ENCODE measurements around the gene UBE2E1.

UBE2E1 gene

DNA sequence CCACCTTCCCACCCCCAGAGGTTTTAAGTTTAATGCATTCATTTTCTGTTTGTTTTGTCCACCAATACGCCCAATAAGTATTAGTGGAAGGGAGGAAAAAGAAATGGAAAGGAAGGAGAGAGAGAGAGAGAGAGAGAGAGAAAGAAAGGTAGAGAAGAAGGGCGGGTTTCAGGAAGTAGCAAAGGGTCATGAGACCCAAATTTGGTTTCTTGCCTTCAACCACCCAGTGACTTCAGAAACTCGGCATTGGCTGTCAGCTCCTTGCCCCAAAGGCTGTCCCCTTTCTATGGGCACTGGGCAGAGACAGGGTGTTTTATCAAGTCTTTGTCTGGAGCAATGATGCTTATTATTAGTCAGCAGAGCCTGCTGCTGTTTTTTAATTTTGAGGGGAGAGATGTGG is 125.8 kb downstream of the UBE2E1 start:
- ChIA-PET POLR2A (interaction anchor here (6.3 kb wide), 1 partner anchor 14 kb away, joined by 34 read pairs; the partner anchor contains the start of genes NKIRAS1 and RPL15), CTCF (no interaction called here)
- DNase-seq (ENCODE audit: extremely low spot score), result no peak
- TF ChIP-seq FOXM1 (IDR thresholded peaks at IDR 0.05; ENCODE audit: borderline replicate concordance) (no peak), PKNOX1 (IDR thresholded peaks at IDR 0.05) (no peak), ZNF384 (IDR thresholded peaks at IDR 0.05) (no peak), CTBP1 (IDR thresholded peaks at IDR 0.05; ENCODE audit: borderline replicate concordance) (no peak), TARDBP (IDR thresholded peaks at IDR 0.05) (no peak), FOXK2 (IDR thresholded peaks at IDR 0.05) (no peak), NFRKB (IDR thresholded peaks at IDR 0.05) (no peak), LEF1 (IDR thresholded peaks at IDR 0.05; ENCODE audit: borderline replicate concordance) (no peak), L3MBTL2 (conservative IDR thresholded peaks at IDR 0.05) (no peak), BHLHE40 (IDR thresholded peaks at IDR 0.05; ENCODE audit: borderline replicate concordance) (no peak), SP1 (IDR thresholded peaks at IDR 0.05) (no peak), HDGF (IDR thresholded peaks at IDR 0.05; ENCODE audit: borderline replicate concordance) (no peak), FOXA1 (IDR thresholded peaks at IDR 0.05) (no peak), SUZ12 (IDR thresholded peaks at IDR 0.05) (no peak), ELF4 (IDR thresholded peaks at IDR 0.05) (no peak), ARNT (IDR thresholded peaks at IDR 0.05) (no peak)

DNA sequence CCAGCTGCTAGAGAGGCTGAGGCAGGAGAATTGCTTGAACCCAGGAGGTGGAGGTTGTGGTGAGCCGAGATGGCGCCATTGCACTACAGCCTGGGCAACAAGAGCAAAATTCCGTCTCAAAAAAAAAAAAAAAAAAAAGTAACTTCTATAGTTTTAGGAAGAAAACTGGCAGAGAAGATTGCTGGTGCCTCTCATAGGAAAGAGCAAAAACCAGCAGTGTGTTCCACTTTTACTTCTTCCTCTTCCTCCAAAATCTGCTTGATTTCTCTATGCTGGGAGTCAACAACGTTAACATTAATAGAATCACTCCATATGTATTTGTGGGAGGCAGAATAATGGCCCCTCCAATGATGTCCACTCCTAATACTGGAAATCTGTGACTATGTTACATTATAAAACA is 126.8 kb downstream of the UBE2E1 start:
- ChIA-PET POLR2A (interaction anchor here (6.3 kb wide), 1 partner anchor 15 kb away, joined by 34 read pairs; the partner anchor contains the start of genes NKIRAS1 and RPL15), CTCF (no interaction called here)
- no peak for TF ChIP-seq FOXM1 (IDR thresholded peaks at IDR 0.05; ENCODE audit: borderline replicate concordance)
- TF ChIP-seq FOXK2 (IDR thresholded peaks at IDR 0.05), result no peak
- no peak for TF ChIP-seq ZNF384 (IDR thresholded peaks at IDR 0.05)
- no peak for TF ChIP-seq ARNT (IDR thresholded peaks at IDR 0.05)
- no peak for TF ChIP-seq ELF4 (IDR thresholded peaks at IDR 0.05)
- no peak for TF ChIP-seq L3MBTL2 (conservative IDR thresholded peaks at IDR 0.05)
- TF ChIP-seq FOXA1 (IDR thresholded peaks at IDR 0.05), result no peak
- no peak for TF ChIP-seq BHLHE40 (IDR thresholded peaks at IDR 0.05; ENCODE audit: borderline replicate concordance)
- no peak for TF ChIP-seq PKNOX1 (IDR thresholded peaks at IDR 0.05)
- TF ChIP-seq SP1 (IDR thresholded peaks at IDR 0.05), result no peak
- no peak for TF ChIP-seq SUZ12 (IDR thresholded peaks at IDR 0.05)
- TF ChIP-seq NFRKB (IDR thresholded peaks at IDR 0.05), result no peak
- no peak for TF ChIP-seq TARDBP (IDR thresholded peaks at IDR 0.05)
- no peak for TF ChIP-seq HDGF (IDR thresholded peaks at IDR 0.05; ENCODE audit: borderline replicate concordance)
- no peak for TF ChIP-seq CTBP1 (IDR thresholded peaks at IDR 0.05; ENCODE audit: borderline replicate concordance)
- no peak for TF ChIP-seq LEF1 (IDR thresholded peaks at IDR 0.05; ENCODE audit: borderline replicate concordance)
- DNase-seq (ENCODE audit: extremely low spot score), result no peak

- DNase-seq (ENCODE audit: extremely low spot score), result no peak
- CTCF ChIA-PET, result no interaction called here
- TF ChIP-seq FOXM1 (IDR thresholded peaks at IDR 0.05; ENCODE audit: borderline replicate concordance) (no peak), TARDBP (IDR thresholded peaks at IDR 0.05) (no peak), SUZ12 (IDR thresholded peaks at IDR 0.05) (no peak), PKNOX1 (IDR thresholded peaks at IDR 0.05) (no peak), FOXA1 (IDR thresholded peaks at IDR 0.05) (no peak), ZNF384 (IDR thresholded peaks at IDR 0.05) (no peak), L3MBTL2 (conservative IDR thresholded peaks at IDR 0.05) (no peak), NFRKB (IDR thresholded peaks at IDR 0.05) (no peak), ARNT (IDR thresholded peaks at IDR 0.05) (no peak), SP1 (IDR thresholded peaks at IDR 0.05) (no peak), ELF4 (IDR thresholded peaks at IDR 0.05) (no peak), CTBP1 (IDR thresholded peaks at IDR 0.05; ENCODE audit: borderline replicate concordance) (no peak), FOXK2 (IDR thresholded peaks at IDR 0.05) (no peak), LEF1 (IDR thresholded peaks at IDR 0.05; ENCODE audit: borderline replicate concordance) (no peak)
- POLR2A ChIA-PET, result interaction anchor here (6.3 kb wide), 1 partner anchor 17 kb away, joined by 34 read pairs; the partner anchor contains the start of genes NKIRAS1 and RPL15
Measured at GRCh38 chr3:23934253-23934652, 128.5 kb downstream of the UBE2E1 start.

GRCh38 chr3:23937296-23937695 is 131.5 kb downstream of the UBE2E1 start:
- CTCF ChIA-PET, result no interaction called here
- POLR2A ChIA-PET, result interaction anchor here (2.0 to 2.1 kb wide), 2 partner anchors 20 to 21 kb away, joined by 12 to 13 read pairs; partner anchors contain the start of genes NKIRAS1 and RPL15
- TF ChIP-seq CTBP1 (IDR thresholded peaks at IDR 0.05; ENCODE audit: borderline replicate concordance) (no peak), HDGF (IDR thresholded peaks at IDR 0.05; ENCODE audit: borderline replicate concordance) (no peak), ELF4 (IDR thresholded peaks at IDR 0.05) (no peak), SUZ12 (IDR thresholded peaks at IDR 0.05) (no peak), FOXM1 (IDR thresholded peaks at IDR 0.05; ENCODE audit: borderline replicate concordance) (no peak), SP1 (IDR thresholded peaks at IDR 0.05) (no peak), PKNOX1 (IDR thresholded peaks at IDR 0.05) (no peak), L3MBTL2 (conservative IDR thresholded peaks at IDR 0.05) (no peak), ARNT (IDR thresholded peaks at IDR 0.05) (no peak), FOXK2 (IDR thresholded peaks at IDR 0.05) (no peak), FOXA1 (IDR thresholded peaks at IDR 0.05) (no peak), BHLHE40 (IDR thresholded peaks at IDR 0.05; ENCODE audit: borderline replicate concordance) (no peak)
- DNase-seq (ENCODE audit: extremely low spot score), result no peak

GRCh38 chr3:23938688-23939087 is 132.9 kb downstream of the UBE2E1 start:
- TF ChIP-seq ELF4 (IDR thresholded peaks at IDR 0.05) (no peak), ARNT (IDR thresholded peaks at IDR 0.05) (no peak), LEF1 (IDR thresholded peaks at IDR 0.05; ENCODE audit: borderline replicate concordance) (no peak), L3MBTL2 (conservative IDR thresholded peaks at IDR 0.05) (no peak)
- ChIA-PET CTCF (no interaction called here), POLR2A (interaction anchor here (2.0 kb wide), 1 partner anchor 22 kb away, joined by 13 read pairs; the partner anchor contains the start of genes NKIRAS1 and RPL15)
- DNase-seq (ENCODE audit: extremely low spot score), result no peak
